TTC549 (cell line): ENCODE data around the gene FAM120B.

Source experiments
- FAIRE-seq: peaks from 2 replicates; lab custom pipeline; 2012; peaks lifted over from hg19 to GRCh38; lab: Jason Lieb, UNC

Gene FAM120B

DNA sequence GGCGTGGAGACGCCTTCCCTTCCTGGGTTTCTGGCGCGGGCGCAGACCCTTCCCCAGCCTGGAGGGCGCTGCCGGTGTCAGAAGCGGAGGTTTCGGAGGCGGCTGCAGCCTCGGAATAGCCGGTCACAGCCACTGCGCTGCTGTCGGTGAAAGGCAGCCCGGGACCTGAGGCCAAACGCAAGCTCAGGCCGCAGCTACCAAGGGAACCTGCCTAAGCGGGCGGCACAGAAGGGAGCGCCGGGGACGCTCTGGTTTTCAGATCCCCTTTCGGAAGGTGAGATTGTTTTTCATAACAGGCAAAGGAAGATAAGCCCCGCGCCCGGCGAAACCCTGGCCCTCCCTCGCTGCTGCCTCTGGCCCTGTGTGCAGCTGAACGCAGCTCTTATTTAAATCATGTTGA lies 116.5 kb downstream of the FAM120B start:
- no peak for FAIRE-seq

DNA sequence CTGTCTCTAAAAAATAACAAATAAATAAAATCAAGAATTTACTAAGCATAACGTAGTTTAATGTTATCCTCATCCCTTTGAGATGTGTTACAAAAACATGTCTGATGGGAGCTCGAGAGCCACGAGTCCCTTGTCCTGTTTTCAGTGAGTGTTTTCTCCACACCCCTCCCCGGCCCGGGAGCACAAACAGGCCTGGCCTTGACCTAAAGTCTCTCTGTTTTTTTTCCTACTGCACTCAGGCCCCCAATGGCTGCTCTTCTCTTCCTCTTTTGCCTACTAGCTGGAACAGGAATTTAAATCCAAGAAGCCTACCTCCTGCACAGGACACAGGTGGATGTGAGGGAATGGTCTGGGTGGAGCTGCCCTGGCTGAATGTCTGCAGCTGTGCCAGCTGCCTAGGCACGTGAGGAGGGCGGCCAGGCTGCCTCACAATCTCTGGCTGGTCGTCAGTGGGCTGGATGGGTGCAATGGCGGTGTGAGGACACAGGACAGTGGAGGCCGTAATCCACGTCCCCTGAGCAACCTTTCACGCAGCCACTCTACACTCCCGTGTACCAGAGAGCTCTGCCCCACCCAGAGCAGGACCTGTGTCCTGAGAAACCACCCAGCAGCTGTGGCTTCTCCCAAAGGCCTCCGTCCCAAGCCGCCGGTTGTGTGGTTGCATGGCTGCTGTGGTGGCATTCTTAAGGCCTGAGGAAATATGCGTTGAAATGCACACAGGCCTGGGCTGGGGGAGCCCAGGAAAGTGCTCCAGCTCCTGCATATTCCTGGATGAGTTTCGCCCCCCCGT lies 117.5 kb downstream of the FAM120B start:
- FAIRE-seq, result no peak

DNA sequence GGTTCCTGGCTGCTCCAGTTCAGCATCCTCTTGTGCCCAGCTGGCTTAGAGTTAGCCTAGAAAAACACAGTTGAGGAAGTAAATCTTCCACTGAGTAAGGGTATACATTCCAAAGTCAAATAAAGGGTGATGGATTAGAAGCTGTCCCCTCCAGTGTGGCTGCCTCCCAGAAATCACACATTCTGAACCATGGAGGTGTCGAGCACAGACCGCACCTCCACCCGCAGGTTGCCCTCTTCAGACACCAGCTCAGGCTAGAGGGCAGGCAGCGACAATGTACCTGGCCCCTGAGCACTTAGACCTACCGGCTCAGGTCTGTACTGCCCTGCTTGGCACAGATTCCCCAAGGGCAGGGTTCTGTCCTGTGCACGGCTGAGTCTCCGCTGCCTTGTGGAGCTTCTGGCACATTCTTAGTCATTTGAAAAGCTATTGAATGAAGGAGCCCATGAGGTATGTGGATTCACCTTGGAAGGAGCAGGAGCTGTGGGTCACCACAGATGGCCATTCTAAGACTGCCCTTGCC lies 118.1 kb downstream of the FAM120B start:
- FAIRE-seq, result no peak

DNA sequence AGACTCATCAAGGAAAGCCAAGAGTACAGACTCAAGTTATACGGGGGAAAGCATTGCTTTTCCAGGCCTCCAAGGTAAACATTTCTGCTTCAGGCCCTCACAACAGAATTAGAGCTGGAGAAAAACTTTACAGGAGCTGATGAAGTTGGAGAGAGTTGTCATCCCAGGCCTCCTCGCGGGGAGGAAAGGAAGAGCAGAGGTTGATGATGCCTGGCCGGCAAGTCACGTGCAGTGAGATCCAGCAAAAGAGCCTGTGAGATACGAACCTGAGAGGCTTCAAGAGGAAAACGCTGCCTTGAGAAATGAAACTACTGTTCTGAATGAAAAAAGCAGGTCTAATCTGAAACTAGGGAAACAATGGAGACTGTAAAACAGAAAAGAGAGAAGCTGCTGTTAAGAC lies 122.9 kb downstream of the FAM120B start:
- no peak for FAIRE-seq

DNA sequence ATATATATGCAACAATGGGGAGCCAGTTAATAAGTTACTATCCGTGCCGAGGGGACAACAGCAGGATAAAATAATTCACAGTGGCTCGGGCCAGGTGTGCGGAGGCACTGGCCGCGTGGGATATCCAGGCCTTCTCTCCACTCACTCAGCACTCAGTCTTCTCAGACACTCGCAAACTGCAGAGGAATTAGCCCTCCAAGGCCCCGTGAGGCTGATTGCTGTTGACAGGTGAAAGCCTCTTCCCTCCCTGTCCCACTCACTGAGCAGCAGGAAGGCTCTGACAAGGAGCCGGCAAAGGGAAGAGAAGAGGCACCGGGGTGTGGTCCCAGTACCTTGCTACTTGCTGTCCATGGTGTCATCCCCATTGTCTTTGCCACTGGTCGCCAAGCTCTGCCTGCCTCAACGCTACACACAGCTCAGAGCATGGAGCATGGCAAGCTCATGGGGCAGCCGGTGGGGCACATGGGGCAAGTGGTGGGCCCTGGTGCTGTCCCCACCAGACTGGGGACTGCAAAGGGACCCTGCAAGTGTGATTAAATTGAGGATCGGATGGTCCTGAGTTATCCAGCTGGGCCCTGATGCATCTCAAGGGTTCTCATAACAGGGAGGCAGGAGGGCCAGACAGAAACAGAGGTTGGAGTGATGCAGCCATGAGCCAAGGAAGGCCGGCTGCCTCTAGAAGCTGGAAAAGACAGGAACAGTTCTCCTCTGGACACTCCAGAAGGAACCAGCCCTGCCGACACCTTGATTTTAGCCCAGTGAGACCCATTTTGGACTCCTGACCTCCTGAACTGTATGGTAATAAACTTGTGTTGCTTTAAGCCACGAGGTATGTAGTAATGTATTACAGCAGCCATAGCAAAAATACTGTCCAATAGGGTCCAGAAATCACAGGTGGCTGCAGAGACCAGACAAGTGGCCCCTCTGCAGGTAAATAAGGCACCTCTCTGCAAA lies 126.9 kb downstream of the FAM120B start:
- no peak for FAIRE-seq

DNA sequence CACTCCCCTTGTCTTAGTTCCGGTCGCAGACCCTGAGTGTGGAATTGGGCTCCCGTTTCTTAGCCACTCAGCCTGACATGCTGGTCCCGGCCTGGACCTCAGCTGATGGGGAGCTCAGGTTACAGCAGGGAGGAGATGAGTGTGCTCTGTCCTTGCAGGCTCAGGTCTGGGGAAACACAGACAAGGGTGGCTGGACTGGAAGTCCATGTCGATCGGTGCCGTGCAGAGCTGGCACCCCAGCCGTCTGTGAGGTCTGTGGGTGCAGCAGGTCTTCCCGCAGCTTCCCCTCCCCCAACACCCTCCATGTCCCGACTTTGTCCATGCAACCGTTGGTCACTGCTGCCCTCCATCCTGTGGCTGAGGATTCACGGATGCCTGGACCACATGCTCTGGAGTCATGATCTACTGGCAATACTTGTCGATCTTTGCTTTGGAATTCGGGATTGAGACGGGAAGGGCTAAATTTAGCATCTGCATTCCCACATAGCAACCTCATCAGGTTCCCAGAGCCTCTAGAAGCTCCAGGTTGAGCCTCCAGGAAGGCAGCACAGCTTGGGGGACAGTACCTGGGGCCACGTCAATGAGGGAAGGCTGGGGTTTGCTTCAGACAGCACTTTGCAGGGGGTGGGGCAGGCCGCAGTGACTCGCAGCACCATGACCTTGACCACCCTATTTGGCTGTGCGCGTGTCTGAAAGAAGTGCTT lies 127.7 kb downstream of the FAM120B start:
- FAIRE-seq, result no peak

DNA sequence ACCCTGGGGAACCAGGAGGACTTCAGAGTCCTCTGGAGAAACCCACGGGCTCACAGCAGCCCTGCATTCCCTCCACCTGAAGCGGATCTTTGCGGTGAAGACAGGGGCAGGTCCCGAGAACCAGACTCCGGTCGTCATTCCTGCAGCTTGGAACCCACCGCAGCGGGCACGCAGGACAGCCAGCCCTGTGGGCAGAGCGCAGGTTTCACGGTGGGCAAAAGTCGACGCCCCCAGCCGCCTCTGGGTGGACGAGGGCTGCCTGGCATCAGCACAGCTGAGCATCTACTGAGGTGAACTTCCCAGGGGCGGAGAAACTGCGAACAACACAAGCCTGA lies 128.2 kb downstream of the FAM120B start:
- no peak for FAIRE-seq

DNA sequence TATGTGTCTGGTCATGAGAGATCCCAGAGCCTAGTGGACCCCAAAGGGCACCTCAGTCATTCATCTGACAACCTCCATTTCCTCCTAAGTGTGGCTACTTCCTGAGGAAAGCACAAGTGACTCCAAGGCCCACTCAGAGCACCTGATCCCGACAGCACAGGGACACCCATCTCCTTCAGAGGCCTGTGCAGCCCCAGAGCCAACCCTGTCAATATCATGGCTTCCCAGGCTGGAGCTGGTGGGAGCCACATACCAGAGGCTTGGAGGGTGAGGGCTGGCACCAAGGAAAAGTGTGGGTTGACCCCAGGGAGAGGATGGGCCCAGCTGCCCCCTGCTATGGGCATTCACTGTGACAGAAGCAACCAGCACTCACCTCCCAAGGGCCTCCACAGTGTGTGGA lies 129.2 kb downstream of the FAM120B start:
- FAIRE-seq, result no peak

DNA sequence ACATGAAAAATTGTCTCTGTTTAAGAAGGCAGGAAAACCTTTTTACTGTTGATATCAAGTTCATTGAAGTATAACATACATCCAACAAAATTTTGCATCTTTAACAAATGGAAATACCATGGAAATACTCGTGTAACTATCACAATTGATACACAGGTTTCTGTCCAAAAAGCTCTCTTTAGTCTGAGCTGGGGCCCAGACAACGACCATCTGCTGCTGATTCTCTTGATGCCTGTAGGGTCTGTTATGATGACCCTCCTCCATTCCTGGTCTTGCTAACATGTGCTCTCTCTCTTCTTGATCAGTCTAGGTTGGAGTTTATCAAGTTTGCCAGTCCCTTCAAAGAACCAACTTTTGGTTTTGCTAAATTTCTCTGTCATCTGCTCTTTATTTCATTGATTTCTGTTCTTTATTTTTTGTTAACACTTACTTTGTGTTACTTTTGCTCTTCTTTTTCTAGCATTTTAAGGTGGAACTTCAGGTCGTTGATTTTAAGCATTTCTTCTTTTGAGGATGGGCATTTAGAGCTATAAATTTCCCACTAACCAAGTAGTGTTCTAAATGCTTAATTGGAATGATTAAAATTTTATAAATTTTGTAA lies 129.8 kb downstream of the FAM120B start:
- FAIRE-seq, result no peak

DNA sequence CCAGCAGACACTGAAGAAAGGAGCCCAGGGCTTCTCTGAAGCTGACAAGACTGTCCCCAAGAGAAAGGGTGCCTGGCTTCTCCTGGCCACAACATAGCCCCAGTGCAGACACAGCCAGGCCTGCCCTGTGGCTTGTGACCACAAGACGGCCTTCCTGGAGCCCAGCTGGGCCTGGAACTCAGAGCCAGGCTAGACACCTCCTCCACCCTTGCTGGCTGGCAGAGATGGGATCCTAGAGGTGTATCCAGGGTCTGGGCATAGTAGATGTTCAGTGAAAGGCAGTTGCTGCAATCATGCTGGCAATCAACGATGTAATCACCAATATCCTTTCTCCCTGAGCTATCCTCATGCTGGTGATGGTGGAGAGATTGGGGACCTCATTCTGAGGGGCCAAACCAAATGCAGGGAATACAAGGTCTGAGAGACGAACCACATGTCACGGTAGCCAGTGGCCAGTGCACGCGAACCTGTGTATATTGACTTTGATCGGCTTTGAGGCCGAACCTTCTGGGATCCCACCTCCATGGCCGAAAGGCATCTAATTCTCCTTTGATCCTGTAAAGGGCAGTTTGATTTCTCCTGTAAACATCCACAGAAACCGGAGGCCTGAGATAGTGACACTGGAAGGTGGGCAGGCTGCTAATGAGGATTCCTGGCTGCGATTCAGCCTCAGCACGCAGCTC lies 131.3 kb downstream of the FAM120B start:
- no peak for FAIRE-seq

DNA sequence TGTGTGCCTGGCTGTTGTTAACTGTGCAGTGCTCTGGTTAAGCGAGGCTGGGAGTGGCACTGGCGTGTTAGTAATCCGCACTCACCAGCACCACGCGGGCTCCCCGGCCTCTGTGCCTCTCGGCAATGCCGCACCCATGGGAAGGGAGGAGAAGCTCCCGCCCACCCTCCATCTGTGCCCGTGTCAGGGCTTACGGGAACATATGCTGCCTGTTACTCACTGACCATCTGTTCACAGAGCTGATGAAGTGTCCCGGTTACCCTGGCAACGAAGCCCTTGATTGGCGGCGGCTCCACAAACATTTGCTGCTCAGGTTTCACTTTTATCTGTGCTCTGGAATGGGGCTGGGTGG lies 131.8 kb downstream of the FAM120B start:
- FAIRE-seq, result no peak

DNA sequence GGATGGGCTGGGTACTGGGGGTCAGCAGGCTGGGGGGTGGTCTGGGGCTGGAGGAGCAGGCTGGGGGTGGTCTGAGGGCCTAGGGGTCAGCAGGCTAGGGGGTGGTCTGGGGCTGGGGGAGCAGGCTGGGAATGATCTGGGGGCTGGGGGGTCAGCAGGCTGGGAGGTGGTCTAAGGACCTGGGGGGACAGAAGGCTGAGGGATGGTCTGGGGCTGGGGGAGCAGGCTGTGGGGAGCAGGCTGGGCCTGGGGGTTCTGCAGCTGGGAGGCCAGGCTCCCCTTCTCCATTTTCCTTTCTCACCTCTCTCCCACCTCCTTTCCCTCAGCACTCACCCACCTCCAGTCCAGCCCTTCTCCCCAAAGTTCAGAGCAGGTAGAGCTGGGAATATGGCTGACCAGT lies 132.3 kb downstream of the FAM120B start:
- FAIRE-seq, result no peak

DNA sequence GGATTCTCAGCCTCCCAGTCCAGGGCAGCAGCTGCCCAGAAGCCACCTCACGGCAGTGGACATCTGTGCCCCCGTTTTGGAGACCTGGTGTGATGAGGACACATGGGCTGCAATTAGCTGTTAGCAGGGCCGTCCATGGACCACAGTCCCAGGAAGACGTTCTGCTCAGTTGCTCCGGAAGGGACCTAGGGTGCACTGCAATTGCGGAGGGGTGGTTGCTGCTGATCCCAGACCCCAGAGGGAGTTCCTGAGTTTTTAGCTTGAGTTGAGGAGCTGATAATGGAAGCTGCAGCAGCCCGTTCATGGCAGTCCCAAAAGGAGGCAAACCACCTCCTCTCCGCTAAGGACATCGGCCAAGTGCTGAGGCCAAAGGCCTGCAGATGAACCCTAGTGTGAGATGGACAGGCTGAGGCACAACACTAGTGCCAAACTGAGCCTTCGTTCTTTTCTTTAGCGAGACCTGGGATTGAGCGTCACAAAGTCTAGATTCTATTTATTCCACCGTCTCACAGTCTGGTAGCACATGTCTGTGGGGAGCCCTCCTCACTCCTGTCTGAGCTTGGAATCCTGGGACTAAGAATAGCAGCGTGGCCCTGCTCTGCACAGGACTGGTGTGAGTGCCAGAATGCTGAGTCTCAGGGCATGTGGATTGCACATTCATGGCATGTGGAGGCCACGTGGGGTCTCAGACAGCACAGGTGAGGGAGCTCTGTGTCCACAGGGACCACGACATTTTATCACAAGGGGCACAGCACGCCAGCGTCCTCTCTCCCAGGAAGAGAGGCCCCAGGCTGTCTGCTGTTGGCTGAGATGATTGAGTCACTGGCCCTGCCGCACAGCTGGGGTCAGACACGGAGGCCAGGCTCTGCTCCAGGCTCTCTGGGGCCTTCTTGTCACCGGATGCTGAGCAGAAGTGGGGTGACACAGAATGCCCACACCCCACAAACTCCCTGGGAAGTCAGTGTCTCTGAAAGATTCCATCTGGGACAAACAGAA lies 133.1 kb downstream of the FAM120B start:
- no peak for FAIRE-seq

DNA sequence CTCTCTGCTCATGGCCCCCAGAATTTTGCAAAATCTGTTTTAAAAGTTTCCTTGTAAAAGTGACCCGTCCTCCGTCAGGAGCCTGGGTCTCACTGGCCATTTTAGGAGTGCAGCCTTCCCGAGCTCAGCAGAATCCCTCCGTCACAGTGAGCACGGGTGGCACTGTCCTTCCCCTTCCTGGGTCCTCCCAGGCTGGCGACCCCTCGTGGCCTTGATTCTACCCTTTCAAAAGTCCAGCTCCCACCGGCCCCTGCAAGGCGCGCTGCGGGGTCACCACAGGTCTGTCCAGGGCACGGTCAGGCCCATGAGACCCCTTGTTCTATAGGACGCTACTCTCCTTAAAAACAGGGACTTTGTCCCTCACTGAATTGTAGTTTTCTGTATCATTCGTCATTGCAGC lies 133.9 kb downstream of the FAM120B start:
- no peak for FAIRE-seq

DNA sequence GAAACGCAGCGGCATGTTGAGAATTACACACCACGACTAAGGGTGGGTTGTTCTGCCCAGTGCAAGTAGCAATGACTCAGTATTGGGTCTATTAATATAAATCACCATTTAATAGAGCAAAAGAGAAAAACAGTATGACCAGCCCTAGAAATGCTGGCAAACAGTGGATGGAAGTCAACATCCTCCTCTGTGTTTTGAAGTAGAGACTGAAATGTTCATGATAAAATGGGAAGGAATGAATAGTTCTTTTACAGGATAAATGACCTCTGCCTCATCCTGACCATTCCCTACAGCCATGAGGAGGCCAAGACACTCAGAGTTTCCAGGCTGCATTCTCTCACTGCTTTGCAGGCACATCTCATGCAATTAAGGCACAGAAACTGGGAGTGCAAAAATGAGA lies 134.8 kb downstream of the FAM120B start:
- FAIRE-seq, result no peak

DNA sequence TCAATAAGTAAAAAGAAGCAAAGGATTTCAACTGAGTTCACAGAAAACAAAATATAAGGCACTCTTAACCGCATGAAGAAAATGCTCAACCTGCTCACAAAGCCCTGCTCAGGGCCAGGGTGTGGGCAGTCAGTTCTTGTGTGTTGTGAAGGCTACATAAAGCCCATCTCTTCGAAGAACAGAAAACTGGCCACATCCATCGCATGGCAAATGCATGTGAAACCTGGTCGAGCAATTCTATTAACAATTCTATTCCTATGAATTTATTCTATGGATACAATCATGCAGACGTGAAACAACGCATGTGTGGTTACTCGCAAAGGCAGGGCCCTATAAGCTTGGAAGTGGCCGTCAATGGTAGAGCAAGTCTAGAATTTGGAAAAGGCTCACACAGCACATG lies 136.0 kb downstream of the FAM120B start:
- no peak for FAIRE-seq

DNA sequence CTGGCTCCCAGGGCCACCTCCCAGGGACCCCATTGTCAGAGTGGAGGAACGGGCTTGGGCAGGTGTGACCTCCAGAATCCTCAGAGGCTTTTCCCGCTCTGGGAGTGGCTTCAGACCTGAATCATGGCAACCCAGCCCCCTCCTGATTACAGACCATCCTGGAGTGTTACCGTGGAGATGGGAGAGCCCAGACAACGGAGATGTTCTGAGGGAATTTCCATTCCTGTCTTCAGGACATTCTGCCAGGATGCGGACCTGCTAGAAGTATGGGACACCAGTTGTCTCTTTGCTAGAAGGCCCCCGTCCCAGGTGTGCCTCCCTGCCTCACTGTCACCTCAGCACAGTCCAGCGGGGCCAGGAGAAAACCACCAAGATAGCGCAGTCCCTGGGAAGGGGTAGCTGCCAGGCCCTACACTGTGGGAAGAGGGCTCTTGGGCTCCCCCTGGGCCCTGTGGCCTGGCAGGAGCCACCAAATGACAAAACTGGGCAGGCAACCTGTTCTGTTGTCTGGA lies 136.6 kb downstream of the FAM120B start:
- FAIRE-seq, result no peak

DNA sequence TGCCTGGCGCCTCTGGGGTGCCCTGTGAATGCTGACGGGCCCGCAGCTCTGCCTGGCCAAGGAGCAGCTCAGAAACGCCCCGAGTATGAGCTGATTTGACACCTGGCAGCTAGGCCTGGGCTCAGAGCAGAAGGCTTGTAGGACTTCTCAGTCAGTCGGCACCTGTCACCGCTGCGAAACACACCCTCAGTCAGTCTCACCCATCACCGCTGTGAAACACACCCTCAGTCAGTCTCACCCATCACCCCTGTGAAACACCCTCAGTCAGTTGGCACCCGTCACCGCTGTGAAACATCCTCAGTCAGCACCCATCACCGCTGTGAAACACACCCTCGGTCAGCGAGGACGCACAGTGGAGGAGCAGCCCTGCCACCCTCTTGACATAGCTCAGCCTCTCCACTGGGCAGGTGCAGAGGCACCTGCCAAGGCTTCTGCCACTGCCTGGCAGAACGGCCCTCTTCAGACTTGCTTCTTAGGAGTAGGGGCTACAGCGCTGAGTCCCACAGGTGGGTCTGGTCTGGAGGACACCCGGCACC lies 137.6 kb downstream of the FAM120B start:
- no peak for FAIRE-seq

DNA sequence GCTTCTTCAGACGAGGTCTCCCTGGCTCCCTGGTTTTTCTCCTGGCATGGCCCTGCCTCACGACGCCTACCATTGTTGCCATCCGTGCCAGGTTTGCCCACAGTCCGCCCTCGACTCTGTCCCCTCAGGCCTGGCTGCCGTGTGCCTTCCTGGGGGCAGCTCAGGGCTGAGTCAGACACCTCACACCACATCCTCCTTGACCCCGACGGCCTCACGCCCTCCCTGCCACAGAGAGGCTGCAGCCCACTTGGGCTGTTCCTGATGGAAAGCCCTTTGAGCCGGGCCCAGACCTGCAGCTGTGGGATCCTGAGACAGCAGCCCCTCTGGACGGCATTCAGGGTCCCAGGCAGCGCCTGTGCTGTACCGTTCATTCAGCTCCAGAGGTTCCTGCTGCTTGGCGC lies 138.3 kb downstream of the FAM120B start:
- FAIRE-seq, result no peak

DNA sequence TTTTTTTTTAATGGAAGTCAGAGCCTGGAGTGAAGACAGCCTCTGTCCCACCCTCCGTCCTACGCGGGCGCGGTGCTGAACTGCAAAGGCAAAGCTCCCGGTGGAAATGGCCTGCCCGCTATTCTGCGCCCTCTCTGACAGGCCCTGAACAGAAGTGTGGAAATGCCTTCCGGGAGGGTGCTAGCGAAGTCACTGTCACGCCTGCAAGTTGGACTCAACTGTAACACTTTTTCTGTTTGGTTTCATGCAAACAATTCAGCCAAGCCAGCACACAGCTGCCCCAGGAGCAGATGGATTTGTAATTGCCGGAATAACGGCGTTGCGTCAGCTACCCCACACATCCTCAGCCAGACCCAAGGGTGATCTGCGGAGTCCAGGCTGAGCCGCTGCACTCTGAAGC lies 138.9 kb downstream of the FAM120B start:
- FAIRE-seq, result no peak
